Prostate gland (tissue), 2 donors: ENCODE data around the gene CAMK2B.

Experiments
- POLR2A ChIP-seq: fragments of 450-650 bp; IDR thresholded peaks from one replicate; pipeline ENCODE4 v1.6.1; 2016; ENCODE audit warnings: antibody characterized with exemption, mild to moderate bottlenecking
- POLR2AphosphoS5 ChIP-seq: sonication (generic); formaldehyde crosslinking; IDR thresholded peaks from one replicate; pipeline ENCODE4 v1.6.1; 2017; ENCODE audit warnings: antibody characterized with exemption
- TF ChIP-seq, protein P1 (sequence below), 4 experiments: fragments of 200-600 bp in 2 of 4; fragments of 450-650 bp in 2 of 4; sonication (generic) in 2 of 4; IDR thresholded peaks; 1 replicate in 3 of 4; 2 replicates in 1 of 4; pipeline ENCODE4 v1.5.1; 2016 to 2019; ENCODE audit warnings: antibody characterized with exemption in 4 of 4, mild to moderate bottlenecking in 2 of 4, moderate library complexity in 2 of 4

DNA sequence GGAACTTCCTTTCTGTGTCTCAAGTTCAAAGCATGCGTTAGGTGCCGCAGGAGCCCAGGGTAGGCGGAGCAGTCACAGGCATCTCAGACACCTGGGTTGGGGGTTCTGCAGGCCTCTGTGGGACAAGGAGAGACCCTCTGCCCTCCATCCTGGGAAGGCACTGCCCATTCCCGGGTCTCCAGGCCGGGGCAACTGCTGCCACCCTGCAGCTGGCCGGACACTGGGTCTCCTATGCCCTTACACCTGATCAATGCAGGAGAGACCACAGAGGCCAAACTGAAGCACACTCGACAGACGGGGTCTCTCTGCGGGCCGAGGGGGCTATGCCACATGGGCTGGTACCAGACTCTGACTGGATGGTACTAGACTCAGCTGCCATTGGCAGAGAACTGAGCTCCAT lies 87.7 kb downstream of the CAMK2B start:
- TF ChIP-seq, protein P1, sequence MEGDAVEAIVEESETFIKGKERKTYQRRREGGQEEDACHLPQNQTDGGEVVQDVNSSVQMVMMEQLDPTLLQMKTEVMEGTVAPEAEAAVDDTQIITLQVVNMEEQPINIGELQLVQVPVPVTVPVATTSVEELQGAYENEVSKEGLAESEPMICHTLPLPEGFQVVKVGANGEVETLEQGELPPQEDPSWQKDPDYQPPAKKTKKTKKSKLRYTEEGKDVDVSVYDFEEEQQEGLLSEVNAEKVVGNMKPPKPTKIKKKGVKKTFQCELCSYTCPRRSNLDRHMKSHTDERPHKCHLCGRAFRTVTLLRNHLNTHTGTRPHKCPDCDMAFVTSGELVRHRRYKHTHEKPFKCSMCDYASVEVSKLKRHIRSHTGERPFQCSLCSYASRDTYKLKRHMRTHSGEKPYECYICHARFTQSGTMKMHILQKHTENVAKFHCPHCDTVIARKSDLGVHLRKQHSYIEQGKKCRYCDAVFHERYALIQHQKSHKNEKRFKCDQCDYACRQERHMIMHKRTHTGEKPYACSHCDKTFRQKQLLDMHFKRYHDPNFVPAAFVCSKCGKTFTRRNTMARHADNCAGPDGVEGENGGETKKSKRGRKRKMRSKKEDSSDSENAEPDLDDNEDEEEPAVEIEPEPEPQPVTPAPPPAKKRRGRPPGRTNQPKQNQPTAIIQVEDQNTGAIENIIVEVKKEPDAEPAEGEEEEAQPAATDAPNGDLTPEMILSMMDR (IDR thresholded peaks at IDR 0.05): no peak
- TF ChIP-seq POLR2A (no peak), POLR2AphosphoS5 (no peak)
